A549 (cell line): ENCODE results near the gene ANKRD40CL. TPM values are rescaled to one million over a fixed set of nuclear protein-coding genes. Genes with fewer than 3 reads are reported as not detected.

Experiments
- ATAC-seq, 2 experiments: fragments of 200-7000 bp in 1 of 2; fragments of >200 bp in 1 of 2; cut with Nextera tagmentation in 1 of 2; cut with Tn5 transposase in 1 of 2; 3 replicates each; pipeline versions ENCODE4 v1.8.0 to v1.9.1; 2018 to 2020; ENCODE audit warnings: mild to moderate bottlenecking in 1 of 2, moderate library complexity in 1 of 2
- CTCF ChIA-PET: fragments of 300-600 bp; sonication (Branson Sonifier 250); formaldehyde crosslinking; extraction: SDS; loops from one replicate; lab custom pipeline; 2021; ENCODE audit warnings: antibody characterized with exemption, inconsistent platforms; lab: Yijun Ruan, JAX
- POLR2A ChIA-PET: fragments of 350-600 bp; formaldehyde crosslinking; extraction: SDS; loops from one replicate; lab custom pipeline; 2021; ENCODE audit warnings: antibody characterized with exemption, inconsistent platforms; lab: Yijun Ruan, JAX
- DNase-seq, 2 experiments: peaks; one replicate each; pipeline versions ENCODE4 v3.0.0 to v3.0.0-alpha.2; 2011 to 2016; ENCODE audit warnings: low read depth in 1 of 2, low spot score in 1 of 2
- FAIRE-seq: peaks from 2 replicates; lab custom pipeline; 2011; peaks lifted over from hg19 to GRCh38; lab: Jason Lieb, UNC
- H3K27ac ChIP-seq, 2 experiments: fragments of >200 bp; sonication (Bioruptor Twin); formaldehyde crosslinking; 3 replicates each; pipeline ENCODE4 v1.5.1; 2016 to 2017
- H3K4me1 ChIP-seq: fragments of >200 bp; sonication (Bioruptor Twin); formaldehyde crosslinking; 3 replicates; pipeline ENCODE4 v1.6.1; 2016
- H3K4me2 ChIP-seq: fragments of >200 bp; sonication (Bioruptor Twin); formaldehyde crosslinking; 3 replicates; pipeline ENCODE4 v1.6.1; 2016
- H3K4me3 ChIP-seq: fragments of >200 bp; sonication (Bioruptor Twin); formaldehyde crosslinking; 3 replicates; pipeline ENCODE4 v1.5.1; 2016
- H3K9me3 ChIP-seq: fragments of >200 bp; sonication (Bioruptor Twin); formaldehyde crosslinking; 3 replicates; pipeline ENCODE4 v1.6.1; 2016
- BCL3 ChIP-seq: fragments of >200 bp; sonication (Bioruptor Twin); formaldehyde crosslinking; IDR thresholded peaks from 3 replicates; pipeline ENCODE4 v1.6.1; 2016
- CHD4 ChIP-seq: fragments of 200-600 bp; sonication (generic); IDR thresholded peaks from 2 replicates; pipeline ENCODE4 v1.6.1; 2016; ENCODE audit warnings: antibody characterized with exemption, mild to moderate bottlenecking, borderline replicate concordance
- E2F6 ChIP-seq: IDR thresholded peaks from 2 replicates; pipeline ENCODE4 v1.6.1; 2012; ENCODE audit warnings: low read depth, borderline replicate concordance
- FOSB ChIP-seq: fragments of 250-450 bp; sonication (Bioruptor Pico); IDR thresholded peaks from 2 replicates; pipeline ENCODE4 v1.5.0; 2020; ENCODE audit warnings: mild to moderate bottlenecking, moderate library complexity
- HDAC2 ChIP-seq: fragments of 200-600 bp; sonication (generic); IDR thresholded peaks from 2 replicates; pipeline ENCODE4 v1.6.1; 2016
- HES2 ChIP-seq: fragments of >200 bp; sonication (Bioruptor Twin); formaldehyde crosslinking; IDR thresholded peaks from 2 replicates; pipeline ENCODE4 v1.6.1; 2016
- HOXA7 ChIP-seq: fragments of 250-450 bp; sonication (Bioruptor Pico); IDR thresholded peaks from 2 replicates; pipeline ENCODE4 v1.5.0; 2020; ENCODE audit warnings: mild to moderate bottlenecking, moderate library complexity
- KDM5A ChIP-seq: fragments of 200-600 bp; sonication (generic); IDR thresholded peaks from 2 replicates; pipeline ENCODE4 v1.6.1; 2016; ENCODE audit warnings: antibody characterized with exemption, mild to moderate bottlenecking
- MAFK ChIP-seq: fragments of 450-650 bp; IDR thresholded peaks from 2 replicates; pipeline ENCODE4 v1.6.1; 2014; ENCODE audit not compliant: partially characterized antibody
- MAX ChIP-seq: IDR thresholded peaks from 2 replicates; pipeline ENCODE4 v1.6.1; 2012
- MAZ ChIP-seq: fragments of 150-350 bp; IDR thresholded peaks from 2 replicates; pipeline ENCODE4 v1.6.1; 2014; ENCODE audit warnings: antibody characterized with exemption, low read depth, low read length, borderline replicate concordance
- PHF8 ChIP-seq: fragments of 200-600 bp; sonication (generic); IDR thresholded peaks from 2 replicates; pipeline ENCODE4 v1.6.1; 2016; ENCODE audit warnings: low read depth, mild to moderate bottlenecking, antibody characterized with exemption, moderate library complexity, borderline replicate concordance
- REST ChIP-seq: fragments of 200-600 bp; sonication (generic); IDR thresholded peaks from 2 replicates; pipeline ENCODE4 v1.6.1; 2016; ENCODE audit warnings: antibody characterized with exemption, mild to moderate bottlenecking, moderate library complexity
- TFCP2L1 ChIP-seq: fragments of 250-450 bp; sonication (Bioruptor Pico); IDR thresholded peaks from 2 replicates; pipeline ENCODE4 v1.5.0; 2021; ENCODE audit warnings: mild to moderate bottlenecking
- ZC3H11A ChIP-seq: fragments of 450-650 bp; IDR thresholded peaks from 2 replicates; pipeline ENCODE4 v1.6.1; 2014; ENCODE audit warnings: antibody characterized with exemption, mild to moderate bottlenecking
- WGBS: methylation state at CpG from one replicate; pipeline ENCODE4 v1.1.6; 2017; ENCODE audit errors: missing lambda C conversion rate; 5-methylcytosine and 5-hydroxymethylcytosine counted together
- polyA plus RNA-seq, 4 experiments: library from polyadenylated mRNA; depleted of rRNA in 3 of 4; stranded (reverse); fragments of >200 nt; fragmentation: RNase III in 1 of 4; extraction: RNeasy Plus Mini Kit Qiagen cat#74134 plus additional on column Dnase treatment in 1 of 4; gene quantifications; 2 replicates in 3 of 4; 3 replicates in 1 of 4; pipeline ENCODE4 v1.2.3, GENCODE V29; 2011 to 2017

Gene ANKRD40CL
- polyA plus RNA-seq, 2 of the 4 experiments (the other 2 are of a cell fraction): 0.13 to 0.18 TPM

GRCh38 chr17:50721194-50722010 lies 45.9 kb downstream of the ANKRD40CL start:
- no peak for FAIRE-seq
- peaks cover 44% of the 10 kb centered on the region for H3K4me1 ChIP-seq
- POLR2A ChIA-PET: interaction anchor here (0.5 kb wide), 1 partner anchor 365 kb away, joined by 6 read pairs; no protein-coding TSS in a partner anchor

GRCh38 chr17:50719924-50720794 lies 47.2 kb downstream of the ANKRD40CL start:
- ChIA-PET CTCF (interaction anchor here (0.6 to 1.0 kb wide), 2 partner anchors 25 to 244 kb away, joined by 3 to 4 read pairs; no protein-coding TSS in a partner anchor), POLR2A (interaction anchor here (0.5 to 1.4 kb wide), 30 partner anchors 8 to 433 kb away, joined by 3 to 23 read pairs (median 4); partner anchors contain the start of genes ANKRD40, CACNA1G, NME1 and TOB1)
- H3K27ac ChIP-seq: peak overlapping the region; percentile 85 to 95
- no peak for DNase-seq
- peak overlapping the region; percentile 95 for H3K4me2 ChIP-seq
- H3K9me3 ChIP-seq: no peaks in the 10 kb centered on the region
- peak overlapping the region; percentile 66 for H3K4me3 ChIP-seq
- no peak for ATAC-seq
- TF ChIP-seq HOXA7 (CRISPR knock-in tag) (peak; percentile 44), KDM5A (peak; percentile 54), MAZ (no peak), BCL3 (no peak), TFCP2L1 (CRISPR knock-in tag) (no peak; the same call in 1 of the 2 replicates), MAX (no peak), HES2 (no peak), REST (peak; percentile 7; the same call in 1 of the 2 replicates), PHF8 (peak; percentile 10; the same call in 1 of the 2 replicates), E2F6 (no peak), CHD4 (no peak), FOSB (CRISPR knock-in tag) (0 out of 2 replicates have a peak, but pooled peaks have one; percentile 15)
- WGBS: 2% methylated on average over 24 of the region's 25 CpGs
- FAIRE-seq: peak; percentile 36
- peaks cover 33% of the 10 kb centered on the region for H3K4me1 ChIP-seq

More at GRCh38 chr17:50721194-50722010, 45.9 kb downstream of the ANKRD40CL start:
- Histone ChIP-seq H3K27ac (peak overlapping the region; percentile 14 to 85; a peak in 4 of 6 replicates), H3K4me3 (peak overlapping the region; percentile 66), H3K9me3 (no peaks in the 10 kb centered on the region), H3K4me2 (peak overlapping the region; percentile 95)
- TF ChIP-seq MAFK: peak; percentile 26
- peak; percentile 34; the same call in 1 of the 2 replicates for TF ChIP-seq MAX
- TF ChIP-seq ZC3H11A: no peak
- TF ChIP-seq BCL3: no peak
- TF ChIP-seq HDAC2: no peak
- CTCF ChIA-PET: interaction anchor here (0.5 kb wide), 2 partner anchors 66 to 128 kb away, joined by 3 read pairs; no protein-coding TSS in a partner anchor
- no peak for DNase-seq
- WGBS: 9% methylated on average over 7 of the region's 7 CpGs
- no peak for ATAC-seq
